HG03064 (cell line): ENCODE results near the gene CCDC194.
"Not testable (repeated sequence)": the region's sequence is repeated elsewhere in the genome, so short reads cannot be mapped to it uniquely, and the experiment has no call there.

ENCODE experiments used
- ATAC-seq: cut with Tn5 transposase; IDR thresholded peaks from one replicate; pipeline ENCODE4 v1.9.1; 2021; ENCODE audit warnings: low read depth; ENCODE audit not compliant: unreplicated experiment

The CCDC194 gene

DNA sequence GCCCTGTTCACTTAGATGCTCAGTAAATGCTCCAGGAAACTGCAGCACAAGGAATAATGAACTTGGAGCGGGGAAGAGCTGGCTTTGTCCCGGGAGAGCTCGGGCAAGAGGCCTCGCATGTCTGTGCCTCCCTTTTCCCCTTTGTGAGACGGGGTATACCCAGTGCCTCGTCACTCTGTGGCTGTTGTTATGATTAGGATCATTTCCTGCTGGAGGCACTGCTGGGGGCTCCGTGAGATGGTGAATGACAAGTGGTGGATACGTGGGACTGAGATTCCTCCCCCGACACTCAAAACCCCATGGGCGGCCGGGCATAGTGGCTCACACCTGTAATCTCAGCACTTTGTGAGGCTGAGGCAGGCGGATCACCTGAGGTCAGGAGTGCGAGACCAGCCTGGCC, 15.7 kb downstream of the CCDC194 start:
- no peak for ATAC-seq

DNA sequence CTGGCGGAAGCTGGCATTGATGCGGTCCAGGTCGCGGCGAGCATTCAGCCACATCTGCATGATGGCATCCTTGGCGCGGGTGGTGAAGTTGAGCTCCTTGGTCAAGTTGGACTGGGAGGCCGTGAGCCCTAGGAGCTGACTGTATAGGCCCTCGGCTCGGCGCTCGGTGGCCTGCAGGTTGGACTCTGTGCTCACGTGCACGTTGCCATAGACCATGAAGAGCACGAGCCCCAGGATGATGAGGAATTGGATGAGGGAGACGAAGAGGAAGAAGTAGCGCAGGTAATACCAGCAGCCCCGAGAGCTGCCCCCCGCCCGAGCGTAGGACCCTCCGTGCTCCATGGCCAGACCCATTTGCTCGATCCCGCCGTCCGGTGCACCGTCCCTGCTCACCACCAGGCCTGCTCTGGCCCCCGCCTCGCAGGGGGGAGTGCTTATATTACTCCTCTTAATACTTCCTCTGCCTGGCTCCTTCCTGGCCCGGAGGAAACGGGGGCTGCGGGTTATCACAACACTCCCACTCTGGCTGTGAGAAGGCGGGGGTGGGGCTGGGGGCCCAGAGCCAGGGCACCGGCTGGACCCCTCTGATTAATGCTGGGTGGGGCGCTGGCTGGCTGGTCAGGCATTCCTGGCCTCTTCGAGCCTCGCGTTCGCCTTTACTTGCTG, 16.9 kb downstream of the CCDC194 start, which contains the start of gene PLVAP:
PLVAP (minus strand) TSS at position 408 of the 666 bp plus-strand sequence; CDS start at position 354, 54 bp downstream.
- no peak for ATAC-seq

GRCh38 chr19:17370026-17370587, 23.9 kb downstream of the CCDC194 start:
- no peak for ATAC-seq

DNA sequence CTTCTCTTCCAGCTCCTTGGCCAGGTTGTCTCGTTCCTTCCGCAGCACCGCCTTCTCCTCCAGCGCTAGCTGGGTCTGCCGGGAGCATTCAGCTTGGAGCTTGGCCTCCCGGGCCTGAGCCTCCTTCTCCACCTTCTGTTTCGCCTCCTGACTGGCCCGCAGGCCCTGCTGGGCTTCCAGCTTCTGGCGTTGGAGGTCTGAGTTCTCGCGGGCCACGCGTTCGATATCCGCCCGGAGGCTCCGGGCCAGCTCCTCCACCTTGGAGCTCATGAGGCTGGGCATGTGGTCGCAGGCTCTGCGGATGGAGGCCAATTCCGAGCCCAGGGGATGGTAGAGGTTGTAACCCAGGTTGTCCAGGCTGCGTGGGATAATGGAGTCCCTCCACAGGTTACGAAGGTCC, 28.6 kb downstream of the CCDC194 start:
- no peak for ATAC-seq

GRCh38 chr19:17363852-17364605, 30.0 kb downstream of the CCDC194 start:
- not testable (repeated sequence) for ATAC-seq

- no peak for ATAC-seq
These were observed 33.8 kb downstream of the CCDC194 start for GRCh38 chr19:17359905-17360800.

DNA sequence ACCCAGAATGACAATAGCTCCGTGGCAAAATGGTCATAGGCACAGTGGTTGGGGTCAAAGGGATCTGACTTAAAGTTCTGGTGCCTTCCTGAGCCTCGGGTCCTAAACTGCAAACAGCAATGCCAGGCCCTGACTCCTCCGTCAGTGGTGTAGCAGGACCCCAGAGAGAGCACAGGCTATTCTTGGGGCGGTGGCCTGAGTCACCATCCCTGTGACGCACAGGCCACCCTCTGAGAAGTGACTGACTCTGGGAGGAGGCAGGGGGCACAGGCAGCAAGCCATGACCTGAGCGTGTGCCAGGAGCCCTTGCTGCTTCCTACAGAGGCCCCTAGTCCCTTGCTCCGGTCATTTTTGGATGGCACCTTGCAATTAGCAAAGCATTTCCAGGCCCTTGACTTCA, 35.6 kb downstream of the CCDC194 start:
- no peak for ATAC-seq

DNA sequence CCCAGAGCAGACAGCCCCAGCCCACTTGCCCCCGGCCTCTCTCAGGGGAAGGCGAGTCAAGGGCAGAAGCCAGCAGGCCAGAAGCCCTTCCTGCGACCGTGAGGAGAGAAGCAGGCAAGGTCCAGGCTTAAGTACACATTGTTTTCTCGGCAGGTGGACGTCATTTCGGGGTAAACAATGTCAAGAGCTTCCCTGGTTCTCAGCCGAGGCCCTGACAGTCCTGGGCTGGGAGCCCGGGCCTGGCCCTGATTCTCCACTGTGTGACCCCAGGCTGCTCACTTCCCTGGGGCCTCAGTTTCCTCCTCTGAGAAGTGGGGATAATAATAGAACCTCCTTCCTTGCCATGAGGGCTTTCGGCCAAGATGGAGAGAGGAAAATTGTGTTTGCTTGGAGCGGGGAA, 36.3 kb downstream of the CCDC194 start:
- ATAC-seq, result no peak

DNA sequence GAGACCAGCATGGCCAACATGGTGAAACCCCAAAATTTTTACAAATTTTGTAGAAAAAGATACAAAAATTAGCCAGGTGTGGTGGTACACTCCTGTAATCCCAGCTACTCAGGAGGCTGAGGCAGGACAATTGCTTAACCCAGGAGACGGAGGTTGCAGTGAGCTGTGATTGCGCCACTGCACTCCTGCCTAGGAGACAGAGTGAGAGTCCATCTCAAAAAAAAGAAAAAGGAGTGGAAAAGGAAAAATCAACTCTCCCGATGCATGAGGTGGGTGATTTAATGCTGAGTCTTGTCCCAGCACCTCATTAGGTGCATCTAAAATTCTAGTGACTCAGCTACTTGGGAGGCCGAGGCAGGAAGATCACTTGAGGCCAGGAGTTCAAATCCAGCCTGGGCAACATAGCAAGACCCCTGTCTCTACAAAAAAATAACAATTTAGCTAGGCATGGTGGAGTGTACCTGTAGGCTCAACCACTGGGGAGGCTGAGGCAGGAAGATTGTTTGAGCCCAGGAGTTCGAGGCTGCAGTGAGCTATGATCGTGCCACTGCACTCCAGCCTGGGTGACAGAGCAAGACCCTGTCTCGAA, 36.8 kb downstream of the CCDC194 start:
- ATAC-seq, result no peak

DNA sequence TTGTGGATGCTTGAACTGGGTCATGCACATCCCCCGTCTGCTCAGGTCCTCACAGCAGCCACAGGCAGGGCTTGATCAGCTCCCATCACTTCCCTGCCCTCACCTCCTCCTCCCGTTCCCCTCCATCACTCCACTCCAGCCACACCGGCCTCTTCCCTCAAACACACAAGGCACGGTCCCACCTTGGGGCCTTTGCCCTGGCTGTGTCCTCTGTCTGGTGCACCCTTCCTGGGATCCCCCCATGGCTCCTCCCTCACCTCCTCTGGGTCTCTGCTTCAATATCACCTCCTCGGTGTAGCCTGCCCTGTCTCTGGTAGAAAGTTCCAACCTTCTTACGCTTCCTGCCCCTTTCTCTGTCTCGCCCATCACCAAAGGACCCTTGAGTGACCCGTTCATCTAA, 40.6 kb downstream of the CCDC194 start:
- ATAC-seq, result no peak

DNA sequence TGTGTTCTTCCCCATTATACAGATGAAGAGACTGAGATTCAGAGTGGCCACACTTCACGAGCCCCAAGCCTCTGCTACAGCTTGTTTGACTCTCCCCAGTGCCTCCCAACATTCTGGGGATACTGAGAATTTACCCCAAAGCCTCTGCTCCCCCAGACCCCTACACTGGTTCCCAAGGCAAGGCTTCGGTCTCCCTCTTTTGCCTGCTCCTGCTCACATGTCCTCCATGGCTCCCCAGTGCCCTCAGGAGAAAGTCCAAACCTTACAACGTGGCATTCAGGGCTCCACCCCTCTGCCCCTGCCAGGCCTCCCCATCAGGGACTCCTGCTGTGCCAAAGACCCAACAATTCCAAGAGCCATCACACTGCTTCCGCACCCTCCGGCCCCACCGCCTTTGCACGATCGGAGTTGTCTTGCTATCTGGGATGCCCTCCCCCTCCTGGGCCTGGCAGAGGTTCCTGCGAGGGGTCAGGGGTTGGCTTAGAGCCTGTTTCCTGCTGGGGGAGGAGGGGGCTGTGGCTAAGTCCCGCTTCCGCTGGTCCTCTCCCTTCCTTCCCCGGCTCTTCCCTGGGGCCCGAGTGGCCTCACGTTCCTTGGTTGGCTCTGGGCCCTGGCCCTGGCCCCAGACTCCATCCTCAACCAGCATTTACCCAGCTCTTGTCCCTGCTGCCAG, 41.3 kb downstream of the CCDC194 start:
- ATAC-seq, result no peak

GRCh38 chr19:17351815-17352435, 42.1 kb downstream of the CCDC194 start:
- ATAC-seq, result no peak

DNA sequence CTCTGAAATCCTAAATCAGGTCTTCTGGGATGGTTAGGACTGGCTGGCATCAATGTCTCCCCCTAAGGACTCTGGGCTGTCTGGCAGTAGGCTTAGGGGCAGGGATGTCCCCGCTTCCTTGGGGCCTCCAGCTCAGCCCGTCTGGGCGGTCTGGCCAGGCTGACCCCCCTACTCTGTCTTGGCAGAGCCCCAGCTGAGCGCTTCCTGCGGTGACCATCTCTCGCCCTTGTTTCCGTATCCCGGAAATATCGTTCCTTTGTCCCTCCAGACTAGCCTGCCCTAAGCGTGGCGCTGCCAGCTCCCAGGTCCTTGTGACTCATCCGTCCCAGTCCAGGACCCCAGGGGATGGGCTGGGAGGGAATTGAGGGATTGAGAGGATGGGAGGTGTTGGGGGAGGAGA, 45.3 kb downstream of the CCDC194 start:
- ATAC-seq, result no peak

DNA sequence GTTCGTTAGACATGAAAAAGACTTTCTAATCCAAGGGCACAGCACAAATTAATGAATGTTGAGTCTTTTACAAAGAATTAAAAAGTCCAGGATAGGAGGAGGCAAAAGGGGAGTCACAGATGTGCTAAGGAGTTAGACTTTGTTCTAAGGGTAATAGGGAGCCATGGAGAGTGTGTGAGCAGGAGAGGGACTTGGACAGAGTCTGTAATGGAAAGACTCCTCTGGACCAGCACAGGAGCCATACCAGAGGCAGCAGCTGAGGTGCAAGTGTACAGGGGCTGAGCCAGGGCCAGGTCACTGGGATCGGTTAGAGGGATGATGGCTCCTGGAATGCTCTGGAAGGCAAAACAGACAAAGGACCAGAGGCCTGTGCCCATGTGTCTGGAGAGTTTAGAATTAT, 46.1 kb downstream of the CCDC194 start:
- ATAC-seq, result no peak

- ATAC-seq, result no peak
These were observed 46.6 kb downstream of the CCDC194 start for GRCh38 chr19:17347361-17347760.

DNA sequence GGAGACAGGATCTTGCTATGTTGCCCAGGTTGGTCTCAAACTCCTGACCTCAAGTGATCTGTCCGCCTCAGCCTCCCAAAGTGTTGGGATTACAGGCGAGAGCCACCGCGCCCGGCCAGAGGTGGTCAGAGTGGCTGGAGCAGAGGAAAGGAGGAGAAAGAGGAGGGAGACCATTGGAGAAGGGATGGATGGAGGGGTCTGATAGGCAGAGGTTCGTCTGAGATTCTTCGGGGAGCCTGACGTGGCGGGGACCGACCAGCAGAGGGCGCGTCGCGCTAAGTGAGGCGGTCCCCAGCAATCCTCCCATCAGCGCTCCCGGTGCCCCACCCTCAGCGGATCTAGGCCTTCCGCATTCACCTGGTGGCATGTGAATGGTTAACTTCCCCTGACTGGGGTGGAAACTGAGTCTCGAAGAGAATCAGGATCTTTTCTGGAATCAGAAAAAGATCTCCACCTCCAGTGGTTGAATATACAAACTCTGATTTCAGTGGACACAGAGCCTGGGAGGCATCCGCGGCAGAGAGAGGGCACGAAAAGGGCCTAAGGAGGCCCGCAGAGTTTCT, 47.8 kb downstream of the CCDC194 start:
- ATAC-seq, result no peak

DNA sequence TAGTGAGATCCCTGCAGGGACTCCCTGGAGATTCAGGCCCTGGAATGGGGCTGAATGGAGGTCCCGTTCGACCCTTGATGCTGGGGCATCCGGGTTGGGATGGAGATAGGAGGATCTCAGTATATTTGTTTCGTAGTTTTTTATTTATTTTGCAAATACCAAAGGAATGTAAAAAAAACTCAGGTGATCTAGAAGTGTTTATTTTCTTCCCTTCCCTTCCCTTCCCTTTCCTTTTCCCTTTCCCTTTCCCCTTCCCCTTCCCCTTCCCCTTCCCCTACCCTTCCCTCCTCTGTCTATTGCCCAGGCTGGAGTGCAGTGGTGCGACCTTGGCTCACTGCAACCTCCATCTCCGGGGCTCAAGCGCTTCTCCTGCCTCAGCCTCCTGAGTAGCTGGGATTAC, 52.2 kb downstream of the CCDC194 start:
- no peak for ATAC-seq

DNA sequence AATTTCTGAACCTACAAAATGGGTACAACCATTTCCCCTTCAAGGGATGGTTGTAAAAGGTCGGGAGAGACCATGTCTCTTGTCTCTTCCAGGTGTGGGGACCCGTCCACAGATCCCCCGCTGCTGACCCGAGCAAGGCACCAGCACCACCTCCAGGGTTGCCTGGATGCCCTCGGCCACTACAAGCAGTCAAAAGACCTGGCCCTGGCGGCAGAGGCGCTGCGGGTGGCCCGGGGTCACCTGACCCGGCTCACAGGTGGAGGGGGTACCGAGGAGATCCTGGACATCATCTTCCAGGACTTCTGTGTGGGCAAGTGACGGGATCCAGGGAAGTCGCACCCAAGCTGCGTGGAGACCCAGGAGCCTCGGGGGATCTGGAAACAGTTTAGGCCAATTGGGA, 52.6 kb downstream of the CCDC194 start:
- no peak for ATAC-seq

- no peak for ATAC-seq
These were observed 53.1 kb downstream of the CCDC194 start for GRCh38 chr19:17340871-17341357.
